HEK293 (cell line): ENCODE data around the gene RASL10A.

Source experiments
- CTCF ChIA-PET: fragments of 350-600 bp; formaldehyde crosslinking; extraction: SDS; loops from one replicate; lab custom pipeline; 2021; ENCODE audit warnings: antibody characterized with exemption; lab: Yijun Ruan, JAX
- POLR2A ChIA-PET: fragments of 300-600 bp; formaldehyde crosslinking; extraction: SDS; loops from one replicate; lab custom pipeline; 2020; ENCODE audit warnings: antibody characterized with exemption, inconsistent platforms; lab: Yijun Ruan, JAX
- H3K27ac ChIP-seq: fragments of 200-500 bp; sonication (Bioruptor generic); 2 replicates; pipeline ENCODE4 v1.5.1; 2014; ENCODE audit warnings: low read depth, low read length, control low read depth, inconsistent platforms; ENCODE audit errors: extremely low read depth
- H3K36me3 ChIP-seq, 2 experiments: fragments of 200-500 bp in 1 of 2; sonication (Bioruptor generic) in 1 of 2; 1 replicate in 1 of 2; 2 replicates in 1 of 2; pipeline ENCODE4 v1.5.1; 2014 to 2017; ENCODE audit warnings: inconsistent platforms in 2 of 2, low read length in 2 of 2; ENCODE audit not compliant: control insufficient read depth in 2 of 2, insufficient read depth in 1 of 2
- H3K4me1 ChIP-seq: fragments of 200-500 bp; sonication (Bioruptor generic); 2 replicates; pipeline ENCODE4 v1.5.1; 2014; ENCODE audit warnings: mild to moderate bottlenecking, low read length, inconsistent platforms; ENCODE audit not compliant: control insufficient read depth, insufficient read depth
- H3K4me3 ChIP-seq: 2 replicates; pipeline ENCODE4 v1.5.1; 2011; ENCODE audit warnings: low read depth, mild to moderate bottlenecking, control low read depth, low read length, moderate library complexity
- H3K9me3 ChIP-seq: fragments of 200-500 bp; sonication (Bioruptor generic); 2 replicates; pipeline ENCODE4 v1.5.1; 2014; ENCODE audit warnings: low read depth, low read length, inconsistent platforms; ENCODE audit not compliant: control insufficient read depth, insufficient read depth
- GLIS1 ChIP-seq: fragments of 450-650 bp; formaldehyde crosslinking; IDR thresholded peaks from 2 replicates; pipeline ENCODE4 v1.5.1; 2016; ENCODE audit warnings: missing biosample characterization, missing genetic modification characterization
- HOXC10 ChIP-seq: sonication (generic); formaldehyde crosslinking; IDR thresholded peaks from 2 replicates; pipeline ENCODE4 v1.8.1; 2023; ENCODE audit warnings: mild to moderate bottlenecking, missing genetic modification reagents
- KLF7 ChIP-seq: fragments of 450-650 bp; formaldehyde crosslinking; IDR thresholded peaks from 2 replicates; pipeline ENCODE4 v1.5.1; 2016; ENCODE audit warnings: missing biosample characterization, missing genetic modification characterization, borderline replicate concordance
- REPIN1 ChIP-seq: fragments of 450-650 bp; formaldehyde crosslinking; IDR thresholded peaks from 2 replicates; pipeline ENCODE4 v1.5.1; 2017; ENCODE audit warnings: missing biosample characterization, missing genetic modification characterization, low read depth
- SCRT2 ChIP-seq: fragments of 450-650 bp; formaldehyde crosslinking; IDR thresholded peaks from 2 replicates; pipeline ENCODE4 v1.5.1; 2016; ENCODE audit warnings: missing biosample characterization, missing genetic modification characterization
- YY1 ChIP-seq: fragments of 450-650 bp; formaldehyde crosslinking; IDR thresholded peaks from 2 replicates; pipeline ENCODE4 v1.5.1; 2018; ENCODE audit warnings: missing biosample characterization, missing genetic modification characterization
- ZBTB1 ChIP-seq: fragments of 450-650 bp; formaldehyde crosslinking; IDR thresholded peaks from 2 replicates; pipeline ENCODE4 v1.5.1; 2016; ENCODE audit warnings: missing biosample characterization, missing genetic modification characterization
- ZBTB8A ChIP-seq: fragments of 450-650 bp; formaldehyde crosslinking; IDR thresholded peaks from 2 replicates; pipeline ENCODE4 v1.5.1; 2016; ENCODE audit warnings: missing biosample characterization, missing genetic modification characterization
- ZFP3 ChIP-seq: fragments of 450-650 bp; formaldehyde crosslinking; IDR thresholded peaks from 2 replicates; pipeline ENCODE4 v1.5.1; 2016; ENCODE audit warnings: low read depth, missing biosample characterization, missing genetic modification characterization
- ZFP41 ChIP-seq: fragments of 450-650 bp; formaldehyde crosslinking; IDR thresholded peaks from 2 replicates; pipeline ENCODE4 v1.5.1; 2016; ENCODE audit warnings: missing biosample characterization, missing genetic modification characterization, borderline replicate concordance
- ZNF112 ChIP-seq: fragments of 450-650 bp; formaldehyde crosslinking; IDR thresholded peaks from 2 replicates; pipeline ENCODE4 v1.5.0; 2017; ENCODE audit warnings: missing biosample characterization, missing genetic modification characterization
- ZNF140 ChIP-seq: fragments of 450-650 bp; formaldehyde crosslinking; IDR thresholded peaks from 2 replicates; pipeline ENCODE4 v1.5.1; 2016; ENCODE audit warnings: missing biosample characterization, missing genetic modification characterization
- ZNF202 ChIP-seq: fragments of 450-650 bp; formaldehyde crosslinking; IDR thresholded peaks from 2 replicates; pipeline ENCODE4 v1.5.1; 2016; ENCODE audit warnings: missing biosample characterization, missing genetic modification characterization, borderline replicate concordance
- ZNF223 ChIP-seq: fragments of 450-650 bp; formaldehyde crosslinking; IDR thresholded peaks from 2 replicates; pipeline ENCODE4 v1.5.1; 2016; ENCODE audit warnings: missing biosample characterization, missing genetic modification characterization
- ZNF366 ChIP-seq: fragments of 450-650 bp; formaldehyde crosslinking; conservative IDR thresholded peaks from 2 replicates; pipeline ENCODE4 v1.5.1; 2016; ENCODE audit warnings: missing biosample characterization, missing genetic modification characterization
- ZNF514 ChIP-seq: fragments of 450-650 bp; formaldehyde crosslinking; IDR thresholded peaks from 2 replicates; pipeline ENCODE4 v1.5.1; 2016; ENCODE audit warnings: missing biosample characterization, missing genetic modification characterization
- ZNF530 ChIP-seq: fragments of 450-650 bp; formaldehyde crosslinking; IDR thresholded peaks from 2 replicates; pipeline ENCODE4 v1.5.1; 2016; ENCODE audit warnings: low read depth, missing biosample characterization, missing genetic modification characterization
- ZNF558 ChIP-seq: fragments of 450-650 bp; formaldehyde crosslinking; IDR thresholded peaks from 2 replicates; pipeline ENCODE4 v1.5.1; 2016; ENCODE audit warnings: missing biosample characterization, missing genetic modification characterization
- ZNF560 ChIP-seq: fragments of 450-650 bp; formaldehyde crosslinking; IDR thresholded peaks from 2 replicates; pipeline ENCODE4 v1.5.1; 2017; ENCODE audit warnings: missing biosample characterization, missing genetic modification characterization, borderline replicate concordance
- ZNF561 ChIP-seq: fragments of 450-650 bp; IDR thresholded peaks from 2 replicates; pipeline ENCODE4 v1.5.1; 2018; ENCODE audit warnings: missing biosample characterization, missing genetic modification characterization, borderline replicate concordance
- ZNF600 ChIP-seq: fragments of 450-650 bp; formaldehyde crosslinking; IDR thresholded peaks from 2 replicates; pipeline ENCODE4 v1.5.1; 2016; ENCODE audit warnings: missing biosample characterization, missing genetic modification characterization
- ZNF623 ChIP-seq: fragments of 450-650 bp; formaldehyde crosslinking; IDR thresholded peaks from 2 replicates; pipeline ENCODE4 v1.5.1; 2016; ENCODE audit warnings: missing biosample characterization, missing genetic modification characterization
- ZNF76 ChIP-seq: fragments of 450-650 bp; formaldehyde crosslinking; IDR thresholded peaks from 2 replicates; pipeline ENCODE4; 2016; ENCODE audit warnings: low read depth, missing biosample characterization, missing genetic modification characterization, borderline replicate concordance
- ZNF776 ChIP-seq: fragments of 450-650 bp; formaldehyde crosslinking; IDR thresholded peaks from 2 replicates; pipeline ENCODE4 v1.5.0; 2017; ENCODE audit warnings: missing biosample characterization, missing genetic modification characterization, borderline replicate concordance
- ZNF785 ChIP-seq: fragments of 450-650 bp; formaldehyde crosslinking; IDR thresholded peaks from 2 replicates; pipeline ENCODE4 v1.5.1; 2016; ENCODE audit warnings: missing biosample characterization, missing genetic modification characterization
- ZNF830 ChIP-seq: fragments of 450-650 bp; IDR thresholded peaks from 2 replicates; pipeline ENCODE4 v1.5.0; 2018; ENCODE audit warnings: missing biosample characterization, missing genetic modification characterization, low read depth, mild to moderate bottlenecking, moderate library complexity
- ZSCAN30 ChIP-seq: fragments of 450-650 bp; IDR thresholded peaks from 2 replicates; pipeline ENCODE4 v1.5.1; 2018; ENCODE audit warnings: missing biosample characterization, mild to moderate bottlenecking, missing genetic modification characterization, moderate library complexity
- ZXDB ChIP-seq: fragments of 450-650 bp; formaldehyde crosslinking; IDR thresholded peaks from 2 replicates; pipeline ENCODE4 v1.5.1; 2016; ENCODE audit warnings: missing biosample characterization, missing genetic modification characterization
- TF ChIP-seq, protein P1 (sequence below): IDR thresholded peaks from 2 replicates; pipeline ENCODE4 v1.6.1; 2011; ENCODE audit warnings: mild to moderate bottlenecking, low read depth, low read length, borderline replicate concordance
- TF ChIP-seq, protein P2 (sequence below): fragments of 450-650 bp; formaldehyde crosslinking; IDR thresholded peaks from 2 replicates; pipeline ENCODE4 v1.5.1; 2017; ENCODE audit warnings: missing biosample characterization, missing genetic modification characterization

RASL10A gene

DNA sequence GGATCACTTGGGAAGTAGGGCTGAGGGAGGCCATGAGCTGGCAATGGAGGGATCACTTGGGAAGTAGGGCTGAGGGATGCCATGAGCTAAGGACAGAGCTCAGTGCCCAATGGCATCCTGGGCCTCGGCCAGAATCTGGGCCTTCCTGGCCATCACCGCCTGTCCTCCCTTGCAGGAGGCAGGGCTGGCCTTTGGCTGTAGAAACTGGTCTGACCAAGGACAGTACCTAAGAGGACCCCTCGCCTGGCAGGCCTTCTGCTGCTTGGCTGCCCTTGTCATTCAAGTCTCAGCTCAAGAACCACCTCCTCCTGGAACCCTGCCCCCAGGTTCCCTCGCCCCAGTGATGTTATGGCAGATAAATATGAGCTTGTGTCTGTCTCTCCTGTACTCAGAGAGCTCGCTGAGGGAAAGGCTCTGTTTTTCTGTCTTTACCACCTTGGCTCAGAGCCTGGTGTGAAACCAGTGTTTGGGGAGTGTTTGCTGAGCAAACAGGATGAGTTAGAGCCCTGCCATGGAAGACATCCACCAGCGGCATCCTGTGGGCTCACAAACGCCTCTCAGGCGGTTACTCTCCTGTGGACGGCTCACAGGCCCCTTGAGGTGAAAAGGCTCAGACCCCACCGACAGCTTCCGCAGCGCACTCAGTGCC, 19.3 kb upstream of the RASL10A start:
- no peak overlapping the region for H3K27ac ChIP-seq
- POLR2A ChIA-PET: interaction anchor here (1.1 kb wide), 1 partner anchor 20 kb away, joined by 4 read pairs; the partner anchor contains the start of gene RASL10A
- H3K4me1 ChIP-seq: no peaks in the 10 kb centered on the region
- TF ChIP-seq YY1 (tag by site-specific recombination) (no peak), ZBTB1 (tag by site-specific recombination) (no peak), ZNF530 (tag by site-specific recombination) (no peak), ZNF830 (tag by site-specific recombination) (no peak), HOXC10 (CRISPR knock-in tag) (no peak), ZNF785 (tag by site-specific recombination) (no peak), ZNF514 (tag by site-specific recombination) (no peak), ZNF112 (tag by site-specific recombination) (no peak), ZNF600 (no peak)
- TF ChIP-seq, protein P1, sequence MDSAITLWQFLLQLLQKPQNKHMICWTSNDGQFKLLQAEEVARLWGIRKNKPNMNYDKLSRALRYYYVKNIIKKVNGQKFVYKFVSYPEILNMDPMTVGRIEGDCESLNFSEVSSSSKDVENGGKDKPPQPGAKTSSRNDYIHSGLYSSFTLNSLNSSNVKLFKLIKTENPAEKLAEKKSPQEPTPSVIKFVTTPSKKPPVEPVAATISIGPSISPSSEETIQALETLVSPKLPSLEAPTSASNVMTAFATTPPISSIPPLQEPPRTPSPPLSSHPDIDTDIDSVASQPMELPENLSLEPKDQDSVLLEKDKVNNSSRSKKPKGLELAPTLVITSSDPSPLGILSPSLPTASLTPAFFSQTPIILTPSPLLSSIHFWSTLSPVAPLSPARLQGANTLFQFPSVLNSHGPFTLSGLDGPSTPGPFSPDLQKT: no peak
- TF ChIP-seq, protein P2, sequence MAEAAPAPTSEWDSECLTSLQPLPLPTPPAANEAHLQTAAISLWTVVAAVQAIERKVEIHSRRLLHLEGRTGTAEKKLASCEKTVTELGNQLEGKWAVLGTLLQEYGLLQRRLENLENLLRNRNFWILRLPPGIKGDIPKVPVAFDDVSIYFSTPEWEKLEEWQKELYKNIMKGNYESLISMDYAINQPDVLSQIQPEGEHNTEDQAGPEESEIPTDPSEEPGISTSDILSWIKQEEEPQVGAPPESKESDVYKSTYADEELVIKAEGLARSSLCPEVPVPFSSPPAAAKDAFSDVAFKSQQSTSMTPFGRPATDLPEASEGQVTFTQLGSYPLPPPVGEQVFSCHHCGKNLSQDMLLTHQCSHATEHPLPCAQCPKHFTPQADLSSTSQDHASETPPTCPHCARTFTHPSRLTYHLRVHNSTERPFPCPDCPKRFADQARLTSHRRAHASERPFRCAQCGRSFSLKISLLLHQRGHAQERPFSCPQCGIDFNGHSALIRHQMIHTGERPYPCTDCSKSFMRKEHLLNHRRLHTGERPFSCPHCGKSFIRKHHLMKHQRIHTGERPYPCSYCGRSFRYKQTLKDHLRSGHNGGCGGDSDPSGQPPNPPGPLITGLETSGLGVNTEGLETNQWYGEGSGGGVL (tag by site-specific recombination): no peak
- TF ChIP-seq, all 188 proteins: peak for 0
- H3K36me3 ChIP-seq: peaks cover 7 to 98% of the 10 kb centered on the region in 2 experiments
- CTCF ChIA-PET: interaction anchor here (1.0 kb wide), 2 partner anchors 16 to 24 kb away, joined by 3 read pairs; no protein-coding TSS in a partner anchor
- no peaks in the 10 kb centered on the region for H3K9me3 ChIP-seq
- no peak overlapping the region for H3K4me3 ChIP-seq

GRCh38 chr22:29334148-29334547, 18.7 kb upstream of the RASL10A start:
- Histone ChIP-seq H3K27ac (no peak overlapping the region), H3K4me1 (no peaks in the 10 kb centered on the region), H3K36me3 (peaks cover 7 to 98% of the 10 kb centered on the region in 2 experiments), H3K9me3 (no peaks in the 10 kb centered on the region), H3K4me3 (no peak overlapping the region)
- ChIA-PET POLR2A (interaction anchor here (1.1 kb wide), 1 partner anchor 19 kb away, joined by 4 read pairs; the partner anchor contains the start of gene RASL10A), CTCF (interaction anchor here (1.0 kb wide), 2 partner anchors 15 to 25 kb away, joined by 3 read pairs; no protein-coding TSS in a partner anchor)
- TF ChIP-seq SCRT2 (tag by site-specific recombination) (peak; percentile 24; the same call in 1 of the 2 replicates), ZFP3 (tag by site-specific recombination) (no peak)
- TF ChIP-seq, all 188 proteins: peak for 1

- no peak overlapping the region for H3K4me3 ChIP-seq
- H3K36me3 ChIP-seq: peaks cover 0 to 98% of the 10 kb centered on the region in 2 experiments; a peak in 2 of 3 replicates
- H3K4me1 ChIP-seq: no peaks in the 10 kb centered on the region
- H3K9me3 ChIP-seq: no peaks in the 10 kb centered on the region
- H3K27ac ChIP-seq: no peak overlapping the region
- TF ChIP-seq ZXDB (tag by site-specific recombination) (no peak), ZNF223 (tag by site-specific recombination) (no peak), ZNF561 (tag by site-specific recombination) (no peak), ZNF140 (tag by site-specific recombination) (no peak), GLIS1 (tag by site-specific recombination) (no peak), ZNF776 (tag by site-specific recombination) (no peak), REPIN1 (tag by site-specific recombination) (no peak), ZNF558 (tag by site-specific recombination) (no peak), KLF7 (tag by site-specific recombination) (no peak), ZNF202 (tag by site-specific recombination) (no peak), YY1 (tag by site-specific recombination) (no peak), ZBTB8A (tag by site-specific recombination) (no peak), ZNF76 (tag by site-specific recombination) (no peak), ZNF560 (tag by site-specific recombination) (no peak), ZNF623 (no peak), ZFP41 (no peak), ZNF366 (tag by site-specific recombination) (no peak), ZSCAN30 (tag by site-specific recombination) (no peak)
- ChIA-PET CTCF (interaction anchor here (1.5 kb wide), 1 partner anchor 26 kb away, joined by 3 read pairs; no protein-coding TSS in a partner anchor), POLR2A (interaction anchor here (0.5 kb wide), 1 partner anchor 37 kb away, joined by 3 read pairs; no protein-coding TSS in a partner anchor)
Measured at GRCh38 chr22:29332886-29333496, 17.5 kb upstream of the RASL10A start.
